Kidney epithelial cell (primary cell): ENCODE results near the gene ACAA2. TPM values are rescaled to one million over a fixed set of nuclear protein-coding genes. Genes with fewer than 3 reads are reported as not detected.

ENCODE experiments used
- DNase-seq: peaks from one replicate; pipeline ENCODE4 v3.0.0-alpha.2; 2010; ENCODE audit warnings: low read depth
- H3K27me3 ChIP-seq: 2 replicates; pipeline ENCODE4 v1.6.0; 2011; ENCODE audit warnings: low read length; ENCODE audit not compliant: control insufficient read depth, insufficient read depth
- H3K36me3 ChIP-seq: 2 replicates; pipeline ENCODE4 v1.5.1; 2011; ENCODE audit warnings: low read length; ENCODE audit not compliant: control insufficient read depth, insufficient read depth
- H3K4me3 ChIP-seq: 2 replicates; pipeline ENCODE4 v1.5.1; 2011; ENCODE audit warnings: low read depth, mild to moderate bottlenecking, control low read depth, low read length
- CTCF ChIP-seq: IDR thresholded peaks from 2 replicates; pipeline ENCODE4 v1.5.1; 2011; ENCODE audit warnings: mild to moderate bottlenecking, moderate library complexity, low read length, control low read depth, inconsistent platforms; ENCODE audit not compliant: insufficient read depth, poor library complexity, severe bottlenecking
- total RNA-seq: library from RNA; depleted of rRNA; stranded (reverse); fragments of >200 nt; gene quantifications from 2 replicates; pipeline ENCODE4 v1.2.3, GENCODE V29; 2015

ACAA2 gene
- total RNA-seq, 1 donor from 2014 or later = 68.0 TPM

- no peak for DNase-seq
Observed at GRCh38 chr18:49745045-49746014, 68.0 kb downstream of the ACAA2 start.

GRCh38 chr18:49744376-49745008 is 68.8 kb downstream of the ACAA2 start:
- Histone ChIP-seq H3K4me3 (no peak overlapping the region), H3K36me3 (no peaks in the 10 kb centered on the region), H3K27me3 (no peaks in the 10 kb centered on the region)
- DNase-seq = no peak
- no peak for TF ChIP-seq CTCF

More at GRCh38 chr18:49745045-49746014, 68.0 kb downstream of the ACAA2 start:
- H3K36me3 ChIP-seq = no peaks in the 10 kb centered on the region
- H3K27me3 ChIP-seq = no peaks in the 10 kb centered on the region
- TF ChIP-seq CTCF = no peak
- no peak overlapping the region for H3K4me3 ChIP-seq

GRCh38 chr18:49743117-49743567 is 70.2 kb downstream of the ACAA2 start:
- Histone ChIP-seq H3K4me3 (no peak overlapping the region), H3K36me3 (no peaks in the 10 kb centered on the region), H3K27me3 (no peaks in the 10 kb centered on the region)
- TF ChIP-seq CTCF = no peak
- DNase-seq = no peak

- no peak for TF ChIP-seq CTCF
- Histone ChIP-seq H3K4me3 (no peak overlapping the region), H3K27me3 (no peaks in the 10 kb centered on the region), H3K36me3 (no peaks in the 10 kb centered on the region)
- DNase-seq = no peak
Observed at GRCh38 chr18:49742316-49743116, 70.8 kb downstream of the ACAA2 start.

GRCh38 chr18:49739275-49739674 is 74.1 kb downstream of the ACAA2 start:
- no peaks in the 10 kb centered on the region for H3K27me3 ChIP-seq
- H3K36me3 ChIP-seq = no peaks in the 10 kb centered on the region
- no peak for TF ChIP-seq CTCF
- H3K4me3 ChIP-seq = no peak overlapping the region
- DNase-seq = no peak
